Activated naive CD8-positive, alpha-beta T cell treated with anti-CD3 and anti-CD28 coated beads, Interleukin-2, amount 50 U/mL, for 16 hours (primary cell): Measurements from ENCODE around the gene MGME1.

ENCODE experiments used
- DNase-seq: peaks from one replicate; pipeline ENCODE4 v3.0.0-alpha.2; 2020; ENCODE audit warnings: low read depth, low spot score

Gene MGME1

DNA sequence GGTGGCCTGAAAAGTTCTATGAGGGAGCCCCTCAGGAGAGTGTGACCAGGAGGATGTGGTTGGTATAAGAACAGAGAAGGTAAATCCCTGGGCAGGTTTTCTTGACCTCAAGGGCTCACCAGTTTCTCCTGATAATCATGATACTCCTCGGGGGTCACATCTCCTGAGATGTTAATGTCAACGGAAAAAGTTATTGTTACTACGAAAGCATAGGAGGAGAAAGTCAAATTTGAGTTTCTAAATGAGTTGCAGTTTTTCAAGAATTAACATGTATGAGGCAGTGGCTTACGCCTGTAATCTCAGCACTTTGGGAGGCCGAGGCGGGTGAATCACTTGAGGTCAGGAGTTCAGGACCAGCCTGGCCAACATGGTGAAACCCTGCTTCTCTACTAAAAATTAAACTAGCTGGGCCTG lies 23.4 kb downstream of the MGME1 start:
- no peak for DNase-seq

- DNase-seq = no peak
These were observed 24.2 kb downstream of the MGME1 start for GRCh38 chr20:17992847-17993513.

GRCh38 chr20:17993546-17993945 lies 24.7 kb downstream of the MGME1 start:
- DNase-seq = no peak

- DNase-seq = no peak
These were observed 27.4 kb downstream of the MGME1 start for GRCh38 chr20:17995967-17996819.

- DNase-seq = no peak
These were observed 29.6 kb downstream of the MGME1 start for GRCh38 chr20:17998446-17998845.

GRCh38 chr20:17999566-17999965 lies 30.7 kb downstream of the MGME1 start:
- DNase-seq = no peak

DNA sequence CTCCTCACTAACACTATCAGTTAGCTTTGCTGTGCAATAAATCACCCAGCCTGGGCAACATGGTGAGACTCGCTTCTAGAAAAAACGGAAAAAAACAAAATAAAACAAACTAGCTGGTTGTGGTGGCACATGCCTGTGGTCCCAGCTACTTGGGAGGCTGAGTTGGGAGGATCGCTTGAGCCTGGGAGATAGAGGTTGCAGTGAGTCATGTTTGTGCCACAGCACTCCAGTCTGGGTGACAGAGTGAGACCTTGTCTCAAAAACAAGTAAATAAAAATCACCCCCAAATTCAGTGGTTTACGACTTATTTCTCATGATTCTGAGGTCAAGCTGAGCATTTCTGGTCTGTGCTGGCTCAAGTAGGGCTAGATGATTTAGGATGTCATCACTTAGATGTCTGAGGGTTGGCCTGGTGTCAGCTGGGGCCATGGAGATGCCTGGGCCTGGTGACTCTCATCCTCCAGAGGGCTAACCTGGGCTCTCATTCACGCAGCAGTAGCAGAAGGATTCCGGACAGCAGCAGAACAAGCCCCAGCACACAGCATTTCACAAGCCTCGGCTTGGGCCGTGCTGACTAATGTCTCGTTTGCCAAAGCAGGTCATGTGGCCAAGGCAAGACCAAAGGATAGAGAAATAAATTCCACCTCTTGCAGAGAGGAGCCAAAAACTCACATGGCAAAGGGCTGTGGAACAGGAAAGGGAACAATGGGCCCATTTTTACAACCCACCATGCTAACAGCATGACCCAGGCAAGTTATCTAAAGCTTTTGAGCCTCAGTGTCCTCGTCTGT lies 32.5 kb downstream of the MGME1 start:
- DNase-seq = no peak

DNA sequence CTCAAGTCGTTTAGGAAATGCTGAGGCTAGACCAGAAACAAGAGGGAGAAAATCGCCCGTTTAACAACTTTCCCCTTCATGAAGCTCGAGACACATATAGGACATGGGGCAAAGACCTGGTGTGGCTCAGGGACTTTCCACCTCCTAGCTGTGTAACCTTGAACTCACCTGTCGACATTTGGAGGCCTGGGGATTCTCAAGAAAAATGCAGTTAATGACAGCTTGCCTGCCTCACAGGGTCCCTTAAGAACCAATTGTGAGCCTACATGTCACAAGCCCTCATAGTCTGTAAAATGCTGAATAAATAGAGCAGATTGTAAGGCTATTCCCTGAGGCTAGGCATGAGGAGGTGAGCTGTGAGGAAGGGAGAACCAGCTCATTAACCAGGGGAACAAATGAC lies 35.1 kb downstream of the MGME1 start:
- no peak for DNase-seq

DNA sequence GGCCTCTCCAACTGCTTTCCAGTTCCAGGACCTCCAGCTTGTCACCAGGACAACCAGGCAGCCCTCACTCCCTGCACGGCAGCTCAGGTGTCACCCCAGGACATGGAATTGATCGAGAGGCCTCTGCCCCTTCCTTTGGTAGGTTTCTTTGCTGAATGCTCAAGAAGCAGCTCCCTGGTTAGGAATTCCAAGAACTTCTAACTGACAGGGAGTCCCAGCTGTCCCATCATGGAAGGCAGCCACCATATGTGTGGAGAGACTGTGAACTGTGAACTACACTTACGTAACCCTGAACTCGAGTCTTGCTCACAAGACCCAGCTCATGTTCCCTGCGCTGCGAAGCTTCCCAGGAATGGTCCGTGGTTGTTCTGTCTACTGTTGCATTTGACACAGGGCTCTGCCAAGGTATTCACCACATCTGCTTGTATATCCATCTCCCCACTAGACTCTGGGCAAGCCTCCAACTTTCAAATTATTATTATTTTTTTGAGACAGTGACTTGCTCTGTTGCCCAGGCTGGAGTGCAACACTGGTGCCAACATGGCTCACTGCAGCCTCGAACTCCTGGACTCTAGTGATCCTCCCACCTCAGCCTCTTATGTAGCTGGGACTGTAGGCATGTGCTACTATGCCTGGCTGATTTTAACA lies 35.7 kb downstream of the MGME1 start:
- DNase-seq = no peak

DNA sequence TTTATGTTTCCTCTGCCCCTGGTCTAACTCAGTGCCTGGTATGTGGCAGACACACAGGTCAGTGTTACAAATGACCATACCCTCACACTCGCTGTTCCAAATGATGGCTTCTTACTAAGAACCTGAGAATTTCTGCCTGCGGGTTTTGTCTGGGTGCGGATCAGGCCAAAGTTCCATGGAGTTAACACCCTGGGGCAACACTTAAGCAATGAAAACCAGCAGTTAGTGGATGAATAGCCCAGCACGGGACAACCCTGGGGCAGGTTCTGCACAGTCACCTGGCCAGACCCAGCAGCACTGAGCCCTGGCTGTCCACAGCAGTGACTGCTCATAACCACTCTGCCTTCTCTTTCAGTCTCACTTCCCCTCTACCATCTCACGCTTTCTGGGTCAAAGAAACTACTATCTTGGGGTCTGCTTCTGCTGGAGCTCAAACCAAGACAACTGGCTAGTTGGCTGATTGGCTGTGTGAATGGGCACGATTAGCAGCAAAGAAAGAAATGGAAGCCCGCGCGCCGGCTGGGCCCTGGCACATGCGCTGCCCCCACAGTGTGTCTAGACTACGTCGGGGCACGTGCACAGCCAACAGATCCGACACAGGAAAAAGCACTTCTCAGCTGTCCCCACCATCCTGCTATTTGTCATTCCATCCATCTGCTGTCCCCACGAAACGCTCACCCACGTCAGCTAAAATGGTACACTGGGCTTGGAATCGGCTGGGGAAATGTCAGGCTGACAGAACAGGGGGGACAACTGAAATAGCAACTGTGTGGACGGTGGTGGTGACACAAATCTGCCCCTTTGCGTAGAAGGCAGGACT lies 36.6 kb downstream of the MGME1 start:
- no peak for DNase-seq

DNA sequence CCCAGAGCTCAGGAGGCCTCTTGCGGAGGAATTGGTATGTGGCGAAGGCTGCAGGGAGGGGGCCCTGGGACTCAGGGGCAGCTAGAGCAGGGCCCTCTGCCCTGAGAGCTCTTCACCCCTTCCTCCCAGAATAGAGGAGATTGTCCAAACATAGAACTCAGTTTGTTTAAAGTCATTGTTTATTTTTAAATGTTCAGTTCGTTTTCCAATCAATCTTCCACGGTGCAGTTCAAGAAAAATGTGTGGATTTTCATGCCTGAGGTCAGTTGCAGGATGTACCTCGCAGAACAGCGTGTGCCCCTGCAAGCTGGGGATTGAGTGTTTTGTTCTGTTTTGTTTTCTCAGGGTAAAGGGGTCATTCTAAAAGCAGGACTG lies 37.2 kb downstream of the MGME1 start:
- DNase-seq = no peak

GRCh38 chr20:18006684-18007083 lies 37.9 kb downstream of the MGME1 start:
- no peak for DNase-seq

GRCh38 chr20:18007534-18008292 lies 38.9 kb downstream of the MGME1 start:
- DNase-seq = no peak

- no peak for DNase-seq
These were observed 40.3 kb downstream of the MGME1 start for GRCh38 chr20:18009116-18009515.

DNA sequence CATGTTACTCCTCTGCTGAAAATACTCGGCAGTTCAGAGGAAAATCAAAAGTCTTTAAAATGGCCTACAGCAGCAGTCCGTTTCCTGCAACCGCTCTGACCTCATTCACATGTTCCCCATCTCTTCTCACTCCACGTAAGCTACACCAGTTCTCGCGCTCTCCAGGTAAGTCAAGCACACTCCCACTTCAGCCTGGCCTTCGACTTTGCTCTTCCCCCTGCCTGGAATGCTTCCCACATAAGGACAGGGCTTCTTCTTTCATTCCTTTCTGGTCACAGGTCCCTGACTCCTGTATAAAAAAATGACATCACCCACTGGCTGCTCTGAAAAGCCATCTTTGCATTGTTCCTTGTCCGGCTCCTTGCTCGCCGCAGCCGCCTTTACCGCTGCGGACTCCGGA lies 42.7 kb downstream of the MGME1 start:
- DNase-seq = no peak

DNA sequence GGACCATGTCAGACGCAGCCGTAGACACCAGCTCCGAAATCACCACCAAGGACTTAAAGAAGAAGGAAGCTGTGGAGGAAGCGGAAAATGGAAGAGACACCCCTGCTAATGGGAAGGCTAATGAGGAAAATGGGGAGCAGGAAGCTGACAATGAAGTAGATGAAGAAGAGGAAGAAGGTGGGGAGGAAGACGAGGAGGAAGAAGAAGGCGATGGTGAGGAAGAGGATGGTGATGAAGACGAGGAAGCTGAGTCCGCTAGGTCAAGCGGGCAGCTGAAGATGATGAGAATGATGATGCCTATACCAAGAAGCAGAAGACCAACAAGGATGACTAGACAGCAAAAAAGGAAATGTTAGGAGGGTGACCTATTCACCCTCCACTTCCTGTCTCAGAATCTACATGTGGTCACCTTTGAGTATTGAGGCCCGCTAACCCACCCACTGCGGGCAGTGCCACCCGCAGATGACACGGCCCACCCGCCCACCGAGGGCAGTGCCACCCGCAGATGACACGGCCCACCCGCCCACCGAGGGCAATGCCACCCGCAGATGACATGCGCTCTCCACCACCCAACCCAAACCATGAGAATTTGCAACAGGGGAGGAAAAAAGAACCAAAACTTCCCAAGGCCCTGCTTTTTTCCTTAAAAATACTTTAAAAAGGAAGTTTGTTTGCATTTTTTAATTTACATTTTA lies 43.3 kb downstream of the MGME1 start:
- no peak for DNase-seq

DNA sequence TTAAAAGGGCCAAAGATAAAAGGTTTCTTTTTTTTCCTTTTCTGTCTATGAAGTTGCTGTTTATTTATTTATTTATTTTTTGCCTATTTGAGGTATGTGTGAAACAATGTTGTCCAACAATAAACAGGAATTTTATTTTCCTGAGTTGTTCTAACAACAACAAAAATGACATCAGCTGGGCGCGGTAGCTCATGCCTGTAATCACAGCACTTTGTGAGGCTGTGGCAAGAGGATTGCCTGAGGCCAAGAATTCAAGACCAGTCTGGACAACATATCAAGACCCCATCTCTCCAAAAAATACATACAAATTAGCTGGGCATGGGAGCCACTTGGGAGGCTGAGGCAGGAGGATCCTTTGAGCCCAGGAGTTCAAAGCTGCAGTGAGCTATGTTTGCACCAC lies 44.1 kb downstream of the MGME1 start:
- no peak for DNase-seq

DNA sequence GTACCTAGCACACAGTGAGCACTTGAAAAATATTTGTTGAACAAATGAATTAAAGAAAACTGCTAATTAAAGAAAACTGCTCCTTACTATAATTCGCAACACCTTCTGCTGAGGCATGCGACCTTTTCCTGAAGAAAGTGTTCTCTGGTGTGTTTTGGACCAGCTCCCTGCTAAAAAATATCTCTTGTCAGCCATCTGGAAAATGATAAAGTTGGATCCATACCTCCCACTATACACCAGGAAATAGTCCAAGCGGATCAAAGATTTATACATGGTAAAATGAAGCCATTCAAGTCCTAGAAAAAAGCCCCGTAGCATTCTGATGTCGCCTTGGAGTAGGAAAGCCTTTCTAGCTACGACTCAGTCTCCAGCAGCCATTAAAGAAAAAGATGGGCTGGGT lies 45.6 kb downstream of the MGME1 start:
- no peak for DNase-seq

DNA sequence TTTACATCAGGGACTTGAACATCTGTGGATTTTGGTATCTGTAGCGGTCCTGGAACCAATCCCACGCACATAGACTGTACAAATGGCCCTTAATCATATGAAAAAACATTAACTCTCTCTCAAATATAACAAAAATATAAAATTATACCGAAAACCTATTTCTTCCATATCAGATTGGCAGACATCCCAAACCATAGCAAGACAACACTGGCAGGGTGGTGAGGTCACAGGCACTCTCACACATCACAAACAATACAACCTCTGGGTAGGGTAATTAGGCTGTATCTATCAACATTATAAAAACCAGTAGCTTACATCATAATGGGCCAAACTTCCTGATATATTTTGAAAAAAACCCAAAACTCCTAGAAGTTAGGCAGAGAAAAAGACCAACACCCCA lies 48.0 kb downstream of the MGME1 start:
- no peak for DNase-seq

DNA sequence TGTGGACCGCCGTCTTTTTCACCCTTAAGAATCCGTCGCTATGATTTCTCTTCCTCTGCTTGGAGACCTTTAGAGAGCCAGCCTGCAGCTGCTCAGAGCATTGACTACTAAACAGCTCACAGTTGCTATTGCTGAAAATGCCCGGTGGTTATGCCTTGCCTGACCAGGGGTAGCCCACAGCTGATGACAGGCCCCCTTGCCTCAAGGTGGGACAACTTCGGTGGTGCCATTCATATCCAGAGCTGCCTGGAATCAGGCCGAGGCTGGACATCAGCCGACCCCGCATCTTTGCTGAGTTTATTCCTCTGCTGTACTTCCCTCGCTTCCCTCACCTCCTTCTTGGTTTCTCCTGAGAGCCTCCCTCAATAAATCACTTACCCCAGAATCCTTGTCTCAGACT lies 49.3 kb downstream of the MGME1 start:
- DNase-seq = no peak
